H9 (cell line): ENCODE measurements around the gene POLN. TPM values are rescaled to one million over a fixed set of nuclear protein-coding genes. Genes with fewer than 3 reads are reported as not detected.

Experiments
- DNase-seq: peaks from one replicate; pipeline ENCODE4 v3.0.0-alpha.2; 2017
- H2AFZ ChIP-seq: one replicate; pipeline ENCODE4 v1.6.1; 2013; ENCODE audit warnings: mild to moderate bottlenecking, low read length, control low read depth, moderate library complexity
- H2AK5ac ChIP-seq: 2 replicates; pipeline ENCODE4 v1.6.1; 2013; ENCODE audit warnings: low read length, control low read depth, mixed read lengths; ENCODE audit not compliant: insufficient read length
- H2BK120ac ChIP-seq: one replicate; pipeline ENCODE4 v1.6.1; 2013; ENCODE audit warnings: low read depth, mild to moderate bottlenecking, low read length, control low read depth, inconsistent platforms; ENCODE audit not compliant: poor library complexity, severe bottlenecking
- H2BK12ac ChIP-seq: 2 replicates; pipeline ENCODE4 v1.6.1; 2013; ENCODE audit warnings: low read length, control low read depth, mixed read lengths, low read depth; ENCODE audit not compliant: insufficient read length
- H2BK15ac ChIP-seq: 2 replicates; pipeline ENCODE4 v1.6.1; 2013; ENCODE audit warnings: low read depth, low read length, control low read depth
- H2BK20ac ChIP-seq: one replicate; pipeline ENCODE4 v1.6.1; 2013; ENCODE audit warnings: low read depth, mild to moderate bottlenecking, low read length, control low read depth, inconsistent platforms; ENCODE audit not compliant: poor library complexity, severe bottlenecking
- H2BK5ac ChIP-seq: 2 replicates; pipeline ENCODE4 v1.6.1; 2013; ENCODE audit warnings: low read length, control low read depth, mixed read lengths; ENCODE audit not compliant: insufficient read length
- H3K14ac ChIP-seq: 2 replicates; pipeline ENCODE4 v1.6.1; 2013; ENCODE audit warnings: low read length, control low read depth; ENCODE audit not compliant: insufficient read depth
- H3K18ac ChIP-seq: 2 replicates; pipeline ENCODE4 v1.6.1; 2013; ENCODE audit warnings: low read depth, mild to moderate bottlenecking, mixed read lengths, low read length, control low read depth; ENCODE audit not compliant: insufficient read length
- H3K23ac ChIP-seq: 2 replicates; pipeline ENCODE4 v1.6.1; 2013; ENCODE audit warnings: low read length, control low read depth, mixed read lengths, low read depth; ENCODE audit not compliant: insufficient read length
- H3K23me2 ChIP-seq: 2 replicates; pipeline ENCODE4 v1.6.1; 2013; ENCODE audit warnings: low read depth, mild to moderate bottlenecking, mixed read lengths, low read length, control low read depth; ENCODE audit not compliant: insufficient read length, poor library complexity, severe bottlenecking
- H3K27ac ChIP-seq: 2 replicates; pipeline ENCODE4 v1.5.1; 2013; ENCODE audit warnings: low read length, control low read depth, mixed read lengths, low read depth; ENCODE audit not compliant: insufficient read length
- H3K27me3 ChIP-seq: 2 replicates; pipeline ENCODE4 v1.6.1; 2013; ENCODE audit warnings: low read length, control low read depth, inconsistent platforms; ENCODE audit not compliant: insufficient read depth
- H3K4ac ChIP-seq: 2 replicates; pipeline ENCODE4 v1.6.1; 2013; ENCODE audit warnings: low read depth, mild to moderate bottlenecking, control low read depth, inconsistent platforms, low read length, moderate library complexity
- H3K4me1 ChIP-seq: 2 replicates; pipeline ENCODE4 v1.6.1; 2013; ENCODE audit warnings: low read length, control low read depth, inconsistent platforms; ENCODE audit not compliant: insufficient read depth
- H3K4me2 ChIP-seq: 2 replicates; pipeline ENCODE4 v1.6.1; 2013; ENCODE audit warnings: low read length, control low read depth, mixed read lengths; ENCODE audit not compliant: insufficient read length, insufficient read depth
- H3K56ac ChIP-seq: 2 replicates; pipeline ENCODE4 v1.6.1; 2013; ENCODE audit warnings: low read depth, mild to moderate bottlenecking, mixed read lengths, low read length, control low read depth; ENCODE audit not compliant: insufficient read length
- H3K79me1 ChIP-seq: 2 replicates; pipeline ENCODE4 v1.6.1; 2013; ENCODE audit warnings: low read depth, mild to moderate bottlenecking, moderate library complexity, low read length, control low read depth, inconsistent platforms; ENCODE audit not compliant: insufficient read depth, poor library complexity, severe bottlenecking
- H3K79me2 ChIP-seq: 2 replicates; pipeline ENCODE4 v1.6.1; 2013; ENCODE audit warnings: low read length, control low read depth, inconsistent platforms; ENCODE audit not compliant: insufficient read depth
- H3K9ac ChIP-seq: 2 replicates; pipeline ENCODE4 v1.6.1; 2013; ENCODE audit warnings: low read length, control low read depth, mixed read lengths; ENCODE audit not compliant: insufficient read length; ENCODE audit errors: extremely low read depth
- H3K9me3 ChIP-seq: one replicate; pipeline ENCODE4 v1.6.1; 2013; ENCODE audit warnings: low read depth, low read length, inconsistent platforms; ENCODE audit not compliant: control insufficient read depth
- H3T11ph ChIP-seq: one replicate; pipeline ENCODE4 v1.6.1; 2013; ENCODE audit warnings: mild to moderate bottlenecking, low read length, control low read depth, inconsistent platforms
- H4K20me1 ChIP-seq: one replicate; pipeline ENCODE4 v1.6.1; 2013; ENCODE audit not compliant: control insufficient read depth, insufficient read length, insufficient read depth
- H4K5ac ChIP-seq: 2 replicates; pipeline ENCODE4 v1.6.1; 2013; ENCODE audit warnings: low read depth, mild to moderate bottlenecking, mixed read lengths, low read length, control low read depth; ENCODE audit not compliant: insufficient read length
- H4K8ac ChIP-seq: replicated peaks from 2 replicates; pipeline ENCODE4 v1.6.1; 2013; ENCODE audit warnings: low read length, control low read depth, mixed read lengths, low read depth; ENCODE audit not compliant: insufficient read length
- H4K91ac ChIP-seq: 2 replicates; pipeline ENCODE4 v1.6.1; 2013; ENCODE audit warnings: low read depth, mild to moderate bottlenecking, moderate library complexity, mixed read lengths, low read length, control low read depth; ENCODE audit not compliant: insufficient read length
- H3K27ac Mint-ChIP-seq, 3 experiments: 2 replicates in 2 of 3; 3 replicates in 1 of 3; pipeline ENCODE4 v1.8.0; 2020 to 2021; ENCODE audit warnings: mixed read lengths in 3 of 3, mild to moderate bottlenecking in 1 of 3, moderate library complexity in 1 of 3
- H3K27me3 Mint-ChIP-seq: 2 replicates; pipeline ENCODE4 v1.8.0; 2021; ENCODE audit warnings: low read depth, mild to moderate bottlenecking, moderate library complexity, mixed read lengths
- H3K36me3 Mint-ChIP-seq, 3 experiments: 2 replicates in 2 of 3; 3 replicates in 1 of 3; pipeline ENCODE4 v1.8.0; 2020 to 2021; ENCODE audit warnings: low read depth in 3 of 3, mixed read lengths in 3 of 3; ENCODE audit not compliant: insufficient read depth in 1 of 3
- H3K4me1 Mint-ChIP-seq, 2 experiments: 2 replicates each; pipeline ENCODE4 v1.8.0; 2020; ENCODE audit warnings: mixed read lengths in 2 of 2
- H3K4me3 Mint-ChIP-seq, 2 experiments: 2 replicates in 1 of 2; 3 replicates in 1 of 2; pipeline ENCODE4 v1.8.0; 2020 to 2021; ENCODE audit warnings: mild to moderate bottlenecking in 2 of 2, mixed read lengths in 2 of 2, moderate library complexity in 1 of 2
- H3K9me3 Mint-ChIP-seq, 2 experiments: 2 replicates in 1 of 2; 3 replicates in 1 of 2; pipeline ENCODE4 v1.8.0; 2020; ENCODE audit warnings: mild to moderate bottlenecking in 2 of 2, mixed read lengths in 2 of 2, moderate library complexity in 1 of 2
- WGBS: extraction: QIAGEN DNeasy Blood & Tissue Kit; methylation state at CpG from one replicate; pipeline ENCODE4 v1.1.7; 2013; ENCODE audit warnings: missing lambda C conversion rate, low lambda C conversion rate, mixed read lengths; ENCODE audit not compliant: insufficient read length; ENCODE audit errors: extremely low coverage; 5-methylcytosine and 5-hydroxymethylcytosine counted together
- total RNA-seq: library from RNA; stranded (reverse); gene quantifications from 2 replicates; pipeline ENCODE4 v1.2.1, GENCODE V29; 2021
- TF ChIP-seq, protein P1 (sequence below): fragments of 200-600 bp; sonication (generic); conservative IDR thresholded peaks from 3 replicates; pipeline ENCODE4 v1.8.0; 2021; ENCODE audit warnings: antibody characterized with exemption, mild to moderate bottlenecking

POLN gene
- total RNA-seq, 1 experiment from 2014 or later: 0.74 TPM

DNA sequence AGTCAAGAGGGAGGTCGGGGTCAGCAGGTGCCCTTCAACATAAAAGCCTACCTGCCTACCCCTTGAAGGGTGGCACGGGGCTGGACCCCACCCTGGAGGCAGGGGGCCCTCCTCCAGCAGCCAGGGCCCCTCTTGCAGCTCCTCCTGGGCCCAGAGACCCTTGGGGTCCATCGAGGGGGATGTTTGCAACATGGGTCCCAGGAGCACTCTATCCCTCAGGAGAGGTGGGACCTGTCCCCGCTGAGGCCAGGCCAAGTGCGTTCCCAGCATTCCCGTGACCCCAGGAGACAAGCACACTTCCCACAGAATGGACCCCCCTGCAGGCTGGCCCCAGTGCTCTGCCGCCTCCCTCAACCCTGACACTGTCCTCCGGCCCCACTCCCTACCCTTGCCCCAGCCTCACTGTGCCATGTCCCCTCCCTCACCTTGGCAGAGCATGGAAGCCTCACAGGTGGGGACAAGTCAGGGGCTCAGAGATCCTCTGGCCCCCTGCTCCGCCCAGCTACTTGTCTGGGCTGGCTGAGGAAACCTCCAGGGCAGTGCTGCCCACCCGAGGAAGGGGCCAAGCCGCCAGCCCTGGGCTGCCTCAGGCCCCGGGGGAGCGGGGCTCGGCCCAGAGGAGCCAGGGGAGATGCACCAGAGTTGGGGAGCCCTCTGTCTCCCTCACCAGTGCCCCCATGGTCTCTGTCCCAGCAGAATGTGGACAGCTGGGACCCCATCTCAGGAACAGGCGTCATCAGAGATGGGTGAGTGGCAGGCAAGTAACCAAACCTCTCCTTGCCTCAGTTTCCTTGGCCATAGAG lies 17.8 kb upstream of the POLN start:
- no peaks in the 10 kb centered on the region for H3K79me1 ChIP-seq
- Mint-ChIP-seq H3K4me1 (peaks cover 11 to 13% of the 10 kb centered on the region in 2 experiments), H3K4me3 (peak overlapping the region; percentile 41 to 79; a peak in 3 of 5 replicates), H3K36me3 (peaks cover 4 to 7% (median 4%) of the 10 kb centered on the region in 3 experiments; a peak in 4 of 7 replicates), H3K27ac (no peak overlapping the region), H3K9me3 (no peaks in the 10 kb centered on the region), H3K27me3 (no peaks in the 10 kb centered on the region)
- WGBS: no CpG with 5 or more reads among the region's 15 CpGs
- H2BK15ac ChIP-seq: no peak overlapping the region
- no peak overlapping the region for H3K9ac ChIP-seq
- no peaks in the 10 kb centered on the region for H3K9me3 ChIP-seq
- no peak overlapping the region for H2BK12ac ChIP-seq
- no peak overlapping the region for H4K5ac ChIP-seq
- H3K18ac ChIP-seq: no peak overlapping the region
- H4K91ac ChIP-seq: no peak overlapping the region
- no peak for DNase-seq
- no peak overlapping the region for H2BK20ac ChIP-seq
- H2AFZ ChIP-seq: no peak overlapping the region
- H3K14ac ChIP-seq: no peak overlapping the region
- no peak overlapping the region for H4K8ac ChIP-seq
- TF ChIP-seq, protein P1, sequence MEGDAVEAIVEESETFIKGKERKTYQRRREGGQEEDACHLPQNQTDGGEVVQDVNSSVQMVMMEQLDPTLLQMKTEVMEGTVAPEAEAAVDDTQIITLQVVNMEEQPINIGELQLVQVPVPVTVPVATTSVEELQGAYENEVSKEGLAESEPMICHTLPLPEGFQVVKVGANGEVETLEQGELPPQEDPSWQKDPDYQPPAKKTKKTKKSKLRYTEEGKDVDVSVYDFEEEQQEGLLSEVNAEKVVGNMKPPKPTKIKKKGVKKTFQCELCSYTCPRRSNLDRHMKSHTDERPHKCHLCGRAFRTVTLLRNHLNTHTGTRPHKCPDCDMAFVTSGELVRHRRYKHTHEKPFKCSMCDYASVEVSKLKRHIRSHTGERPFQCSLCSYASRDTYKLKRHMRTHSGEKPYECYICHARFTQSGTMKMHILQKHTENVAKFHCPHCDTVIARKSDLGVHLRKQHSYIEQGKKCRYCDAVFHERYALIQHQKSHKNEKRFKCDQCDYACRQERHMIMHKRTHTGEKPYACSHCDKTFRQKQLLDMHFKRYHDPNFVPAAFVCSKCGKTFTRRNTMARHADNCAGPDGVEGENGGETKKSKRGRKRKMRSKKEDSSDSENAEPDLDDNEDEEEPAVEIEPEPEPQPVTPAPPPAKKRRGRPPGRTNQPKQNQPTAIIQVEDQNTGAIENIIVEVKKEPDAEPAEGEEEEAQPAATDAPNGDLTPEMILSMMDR: no peak
- peaks cover 2% of the 10 kb centered on the region; the same call in 1 of the 2 replicates for H3K4me1 ChIP-seq
- no peaks in the 10 kb centered on the region for H3K27me3 ChIP-seq
- H3K27ac ChIP-seq: no peak overlapping the region
- no peak overlapping the region for H3K4ac ChIP-seq
- no peak overlapping the region for H3K4me2 ChIP-seq
- no peak overlapping the region for H2BK5ac ChIP-seq
- peaks cover 9% of the 10 kb centered on the region for H3K23me2 ChIP-seq
- H3K56ac ChIP-seq: no peak overlapping the region
- H3K79me2 ChIP-seq: no peaks in the 10 kb centered on the region
- peaks cover 2% of the 10 kb centered on the region for H4K20me1 ChIP-seq
- H2BK120ac ChIP-seq: no peak overlapping the region
- H2AK5ac ChIP-seq: no peak overlapping the region
- no peak overlapping the region for H3K23ac ChIP-seq
- no peak overlapping the region for H3T11ph ChIP-seq
